ENCODE results near the gene FKBP1A.

DNA sequence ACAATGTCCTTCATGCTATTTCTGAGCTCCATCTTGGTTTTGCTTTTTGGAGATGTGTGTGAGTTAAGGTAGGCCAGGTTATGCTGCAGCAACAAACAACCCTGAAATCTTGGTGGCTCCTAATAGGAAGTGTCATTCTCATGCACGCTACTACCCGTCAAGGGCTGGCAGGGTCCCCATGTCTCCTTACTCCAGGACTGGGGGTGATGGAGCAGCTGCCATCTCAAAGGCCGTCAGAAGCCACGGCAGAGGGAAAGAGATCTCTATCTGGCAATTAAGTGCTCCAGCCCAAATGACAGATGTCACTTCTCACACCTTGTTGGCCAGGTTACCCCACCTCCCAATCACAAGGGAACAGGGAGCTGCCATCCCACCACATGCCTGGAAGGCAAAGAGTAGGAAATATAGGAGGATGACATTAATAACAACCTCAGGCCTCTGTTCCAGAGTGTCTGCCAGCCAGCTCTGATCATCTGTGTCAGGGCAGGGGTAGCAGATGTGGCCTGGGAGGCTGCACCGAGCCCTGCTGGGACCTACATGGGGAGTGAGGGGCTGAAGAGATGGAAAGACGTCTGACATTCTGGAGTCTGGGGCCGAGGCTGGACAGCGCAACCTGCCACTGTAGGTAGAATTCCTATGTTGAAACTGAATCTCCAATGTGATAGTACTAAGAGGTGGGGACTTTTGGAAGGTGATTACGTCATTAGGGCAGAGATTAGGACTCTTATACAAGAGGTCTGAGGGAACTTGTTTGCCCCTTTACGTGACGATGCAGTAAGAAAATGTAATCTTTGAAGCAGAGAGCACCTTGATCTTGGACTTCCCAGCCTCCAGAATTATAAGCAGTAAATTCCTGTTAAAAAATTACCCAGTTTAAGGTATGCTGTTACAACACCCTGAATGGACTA is 59.1 kb downstream of the FKBP1A start:
- TF ChIP-seq, protein P1, sequence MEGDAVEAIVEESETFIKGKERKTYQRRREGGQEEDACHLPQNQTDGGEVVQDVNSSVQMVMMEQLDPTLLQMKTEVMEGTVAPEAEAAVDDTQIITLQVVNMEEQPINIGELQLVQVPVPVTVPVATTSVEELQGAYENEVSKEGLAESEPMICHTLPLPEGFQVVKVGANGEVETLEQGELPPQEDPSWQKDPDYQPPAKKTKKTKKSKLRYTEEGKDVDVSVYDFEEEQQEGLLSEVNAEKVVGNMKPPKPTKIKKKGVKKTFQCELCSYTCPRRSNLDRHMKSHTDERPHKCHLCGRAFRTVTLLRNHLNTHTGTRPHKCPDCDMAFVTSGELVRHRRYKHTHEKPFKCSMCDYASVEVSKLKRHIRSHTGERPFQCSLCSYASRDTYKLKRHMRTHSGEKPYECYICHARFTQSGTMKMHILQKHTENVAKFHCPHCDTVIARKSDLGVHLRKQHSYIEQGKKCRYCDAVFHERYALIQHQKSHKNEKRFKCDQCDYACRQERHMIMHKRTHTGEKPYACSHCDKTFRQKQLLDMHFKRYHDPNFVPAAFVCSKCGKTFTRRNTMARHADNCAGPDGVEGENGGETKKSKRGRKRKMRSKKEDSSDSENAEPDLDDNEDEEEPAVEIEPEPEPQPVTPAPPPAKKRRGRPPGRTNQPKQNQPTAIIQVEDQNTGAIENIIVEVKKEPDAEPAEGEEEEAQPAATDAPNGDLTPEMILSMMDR (IDR thresholded peaks at IDR 0.05; ENCODE audit: extremely low read depth in 1 of 2, insufficient read depth in 1 of 2, low read depth in 1 of 2, low read length in 2 of 2), result no peak
- TF ChIP-seq, protein P2, sequence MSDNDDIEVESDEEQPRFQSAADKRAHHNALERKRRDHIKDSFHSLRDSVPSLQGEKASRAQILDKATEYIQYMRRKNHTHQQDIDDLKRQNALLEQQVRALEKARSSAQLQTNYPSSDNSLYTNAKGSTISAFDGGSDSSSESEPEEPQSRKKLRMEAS (IDR thresholded peaks at IDR 0.05; ENCODE audit: insufficient read depth, insufficient read length), result no peak
- TF ChIP-seq POLR2A (IDR thresholded peaks at IDR 0.05; ENCODE audit: low read depth, low read length), result no peak

All from endothelial cell of umbilical vein (primary cell).